SK-N-MC (cell line): Measurements from ENCODE around the gene IL4R.

Experiments
- EZH2 ChIP-seq: fragments of 200-600 bp; sonication (generic); IDR thresholded peaks from one replicate; pipeline ENCODE4 v1.6.1; 2017; ENCODE audit warnings: antibody characterized with exemption
- POLR2AphosphoS5 ChIP-seq: IDR thresholded peaks from 2 replicates; pipeline ENCODE4 v1.6.1; 2012; ENCODE audit warnings: mild to moderate bottlenecking, low read depth, low read length, borderline replicate concordance

DNA sequence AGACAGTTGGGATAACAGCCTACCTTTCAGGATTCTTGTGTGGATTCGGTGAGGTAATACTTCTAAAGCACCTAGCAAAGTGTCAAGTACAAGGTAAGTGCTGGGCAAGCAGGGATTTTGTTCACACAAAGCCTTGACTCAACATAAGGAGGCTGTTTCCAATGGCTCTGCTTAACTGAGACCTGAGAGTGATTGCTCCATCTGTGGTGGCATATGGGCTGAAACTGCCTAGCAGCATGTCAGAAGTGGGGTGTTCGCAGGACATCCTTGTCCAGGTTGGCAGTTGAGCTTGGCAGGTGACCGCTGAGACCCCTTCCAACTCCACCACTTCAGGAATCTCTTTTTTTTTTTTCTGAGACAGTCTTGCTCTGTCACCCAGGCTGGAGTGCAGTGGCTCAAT lies 19.8 kb downstream of the IL4R start:
- no peak for TF ChIP-seq EZH2
- no peak for TF ChIP-seq POLR2AphosphoS5
